H9 (cell line): Measurements from ENCODE around the gene TNK2. TPM values are rescaled to one million over a fixed set of nuclear protein-coding genes. Genes with fewer than 3 reads are reported as not detected.

Experiments used
- DNase-seq: peaks from one replicate; pipeline ENCODE4 v3.0.0-alpha.2; 2017
- H2AFZ ChIP-seq: one replicate; pipeline ENCODE4 v1.6.1; 2013; ENCODE audit warnings: mild to moderate bottlenecking, low read length, control low read depth, moderate library complexity
- H2AK5ac ChIP-seq: 2 replicates; pipeline ENCODE4 v1.6.1; 2013; ENCODE audit warnings: low read length, control low read depth, mixed read lengths; ENCODE audit not compliant: insufficient read length
- H2BK120ac ChIP-seq: one replicate; pipeline ENCODE4 v1.6.1; 2013; ENCODE audit warnings: low read depth, mild to moderate bottlenecking, low read length, control low read depth, inconsistent platforms; ENCODE audit not compliant: poor library complexity, severe bottlenecking
- H2BK12ac ChIP-seq: 2 replicates; pipeline ENCODE4 v1.6.1; 2013; ENCODE audit warnings: low read length, control low read depth, mixed read lengths, low read depth; ENCODE audit not compliant: insufficient read length
- H2BK15ac ChIP-seq: 2 replicates; pipeline ENCODE4 v1.6.1; 2013; ENCODE audit warnings: low read depth, low read length, control low read depth
- H2BK20ac ChIP-seq: one replicate; pipeline ENCODE4 v1.6.1; 2013; ENCODE audit warnings: low read depth, mild to moderate bottlenecking, low read length, control low read depth, inconsistent platforms; ENCODE audit not compliant: poor library complexity, severe bottlenecking
- H2BK5ac ChIP-seq: 2 replicates; pipeline ENCODE4 v1.6.1; 2013; ENCODE audit warnings: low read length, control low read depth, mixed read lengths; ENCODE audit not compliant: insufficient read length
- H3K14ac ChIP-seq: 2 replicates; pipeline ENCODE4 v1.6.1; 2013; ENCODE audit warnings: low read length, control low read depth; ENCODE audit not compliant: insufficient read depth
- H3K18ac ChIP-seq: 2 replicates; pipeline ENCODE4 v1.6.1; 2013; ENCODE audit warnings: low read depth, mild to moderate bottlenecking, mixed read lengths, low read length, control low read depth; ENCODE audit not compliant: insufficient read length
- H3K23ac ChIP-seq: 2 replicates; pipeline ENCODE4 v1.6.1; 2013; ENCODE audit warnings: low read length, control low read depth, mixed read lengths, low read depth; ENCODE audit not compliant: insufficient read length
- H3K23me2 ChIP-seq: 2 replicates; pipeline ENCODE4 v1.6.1; 2013; ENCODE audit warnings: low read depth, mild to moderate bottlenecking, mixed read lengths, low read length, control low read depth; ENCODE audit not compliant: insufficient read length, poor library complexity, severe bottlenecking
- H3K27ac ChIP-seq: 2 replicates; pipeline ENCODE4 v1.5.1; 2013; ENCODE audit warnings: low read length, control low read depth, mixed read lengths, low read depth; ENCODE audit not compliant: insufficient read length
- H3K27me3 ChIP-seq: 2 replicates; pipeline ENCODE4 v1.6.1; 2013; ENCODE audit warnings: low read length, control low read depth, inconsistent platforms; ENCODE audit not compliant: insufficient read depth
- H3K4ac ChIP-seq: 2 replicates; pipeline ENCODE4 v1.6.1; 2013; ENCODE audit warnings: low read depth, mild to moderate bottlenecking, control low read depth, inconsistent platforms, low read length, moderate library complexity
- H3K4me1 ChIP-seq: 2 replicates; pipeline ENCODE4 v1.6.1; 2013; ENCODE audit warnings: low read length, control low read depth, inconsistent platforms; ENCODE audit not compliant: insufficient read depth
- H3K4me2 ChIP-seq: 2 replicates; pipeline ENCODE4 v1.6.1; 2013; ENCODE audit warnings: low read length, control low read depth, mixed read lengths; ENCODE audit not compliant: insufficient read length, insufficient read depth
- H3K56ac ChIP-seq: 2 replicates; pipeline ENCODE4 v1.6.1; 2013; ENCODE audit warnings: low read depth, mild to moderate bottlenecking, mixed read lengths, low read length, control low read depth; ENCODE audit not compliant: insufficient read length
- H3K79me1 ChIP-seq: 2 replicates; pipeline ENCODE4 v1.6.1; 2013; ENCODE audit warnings: low read depth, mild to moderate bottlenecking, moderate library complexity, low read length, control low read depth, inconsistent platforms; ENCODE audit not compliant: insufficient read depth, poor library complexity, severe bottlenecking
- H3K79me2 ChIP-seq: 2 replicates; pipeline ENCODE4 v1.6.1; 2013; ENCODE audit warnings: low read length, control low read depth, inconsistent platforms; ENCODE audit not compliant: insufficient read depth
- H3K9ac ChIP-seq: 2 replicates; pipeline ENCODE4 v1.6.1; 2013; ENCODE audit warnings: low read length, control low read depth, mixed read lengths; ENCODE audit not compliant: insufficient read length; ENCODE audit errors: extremely low read depth
- H3K9me3 ChIP-seq: one replicate; pipeline ENCODE4 v1.6.1; 2013; ENCODE audit warnings: low read depth, low read length, inconsistent platforms; ENCODE audit not compliant: control insufficient read depth
- H3T11ph ChIP-seq: one replicate; pipeline ENCODE4 v1.6.1; 2013; ENCODE audit warnings: mild to moderate bottlenecking, low read length, control low read depth, inconsistent platforms
- H4K20me1 ChIP-seq: one replicate; pipeline ENCODE4 v1.6.1; 2013; ENCODE audit not compliant: control insufficient read depth, insufficient read length, insufficient read depth
- H4K5ac ChIP-seq: 2 replicates; pipeline ENCODE4 v1.6.1; 2013; ENCODE audit warnings: low read depth, mild to moderate bottlenecking, mixed read lengths, low read length, control low read depth; ENCODE audit not compliant: insufficient read length
- H4K8ac ChIP-seq: replicated peaks from 2 replicates; pipeline ENCODE4 v1.6.1; 2013; ENCODE audit warnings: low read length, control low read depth, mixed read lengths, low read depth; ENCODE audit not compliant: insufficient read length
- H4K91ac ChIP-seq: 2 replicates; pipeline ENCODE4 v1.6.1; 2013; ENCODE audit warnings: low read depth, mild to moderate bottlenecking, moderate library complexity, mixed read lengths, low read length, control low read depth; ENCODE audit not compliant: insufficient read length
- H3K27ac Mint-ChIP-seq, 3 experiments: 2 replicates in 2 of 3; 3 replicates in 1 of 3; pipeline ENCODE4 v1.8.0; 2020 to 2021; ENCODE audit warnings: mixed read lengths in 3 of 3, mild to moderate bottlenecking in 1 of 3, moderate library complexity in 1 of 3
- H3K27me3 Mint-ChIP-seq: 2 replicates; pipeline ENCODE4 v1.8.0; 2021; ENCODE audit warnings: low read depth, mild to moderate bottlenecking, moderate library complexity, mixed read lengths
- H3K36me3 Mint-ChIP-seq, 3 experiments: 2 replicates in 2 of 3; 3 replicates in 1 of 3; pipeline ENCODE4 v1.8.0; 2020 to 2021; ENCODE audit warnings: low read depth in 3 of 3, mixed read lengths in 3 of 3; ENCODE audit not compliant: insufficient read depth in 1 of 3
- H3K4me1 Mint-ChIP-seq, 2 experiments: 2 replicates each; pipeline ENCODE4 v1.8.0; 2020; ENCODE audit warnings: mixed read lengths in 2 of 2
- H3K4me3 Mint-ChIP-seq, 2 experiments: 2 replicates in 1 of 2; 3 replicates in 1 of 2; pipeline ENCODE4 v1.8.0; 2020 to 2021; ENCODE audit warnings: mild to moderate bottlenecking in 2 of 2, mixed read lengths in 2 of 2, moderate library complexity in 1 of 2
- H3K9me3 Mint-ChIP-seq, 2 experiments: 2 replicates in 1 of 2; 3 replicates in 1 of 2; pipeline ENCODE4 v1.8.0; 2020; ENCODE audit warnings: mild to moderate bottlenecking in 2 of 2, mixed read lengths in 2 of 2, moderate library complexity in 1 of 2
- WGBS: extraction: QIAGEN DNeasy Blood & Tissue Kit; methylation state at CpG from one replicate; pipeline ENCODE4 v1.1.7; 2013; ENCODE audit warnings: missing lambda C conversion rate, low lambda C conversion rate, mixed read lengths; ENCODE audit not compliant: insufficient read length; ENCODE audit errors: extremely low coverage; 5-methylcytosine and 5-hydroxymethylcytosine counted together
- total RNA-seq: library from RNA; stranded (reverse); gene quantifications from 2 replicates; pipeline ENCODE4 v1.2.1, GENCODE V29; 2021
- TF ChIP-seq, protein P1 (sequence below): fragments of 200-600 bp; sonication (generic); conservative IDR thresholded peaks from 3 replicates; pipeline ENCODE4 v1.8.0; 2021; ENCODE audit warnings: antibody characterized with exemption, mild to moderate bottlenecking

Gene TNK2
- total RNA-seq, 1 experiment from 2014 or later = 34.5 TPM

GRCh38 chr3:195821403-195822130 lies 86.8 kb downstream of the TNK2 start:
- WGBS = no CpG with 5 or more reads among the region's 21 CpGs
- H3K23me2 ChIP-seq = no peaks in the 10 kb centered on the region
- no peaks in the 10 kb centered on the region for H3K79me2 ChIP-seq
- H2AFZ ChIP-seq = no peak overlapping the region
- H3K4ac ChIP-seq = no peak overlapping the region
- H4K20me1 ChIP-seq = no peaks in the 10 kb centered on the region
- H2BK20ac ChIP-seq = no peak overlapping the region
- no peak overlapping the region for H3T11ph ChIP-seq
- no peak overlapping the region for H2BK15ac ChIP-seq
- no peaks in the 10 kb centered on the region for H3K79me1 ChIP-seq
- H3K4me1 Mint-ChIP-seq = peaks cover 7 to 8% of the 10 kb centered on the region in 2 experiments; a peak in 3 of 4 replicates
- no peak overlapping the region for H3K9ac ChIP-seq
- H3K9me3 ChIP-seq = no peaks in the 10 kb centered on the region
- no peak overlapping the region for H3K4me3 Mint-ChIP-seq
- no peak overlapping the region for H4K91ac ChIP-seq
- no peak overlapping the region for H2BK12ac ChIP-seq
- no peak overlapping the region for H4K8ac ChIP-seq
- H3K23ac ChIP-seq = no peak overlapping the region
- H3K27ac ChIP-seq = no peak overlapping the region
- no peak overlapping the region for H3K18ac ChIP-seq
- no peaks in the 10 kb centered on the region for H3K27me3 ChIP-seq
- no peaks in the 10 kb centered on the region for H3K36me3 Mint-ChIP-seq
- H2AK5ac ChIP-seq = no peak overlapping the region
- no peak overlapping the region for H4K5ac ChIP-seq
- no peak overlapping the region; the same call in 1 of the 2 replicates for H3K14ac ChIP-seq
- no peaks in the 10 kb centered on the region; the same call in 1 of the 2 replicates for H3K4me1 ChIP-seq
- peaks cover 2% of the 10 kb centered on the region; the same call in 1 of the 2 replicates for H3K27me3 Mint-ChIP-seq
- H3K56ac ChIP-seq = no peak overlapping the region
- H2BK120ac ChIP-seq = no peak overlapping the region
- H3K9me3 Mint-ChIP-seq = no peaks in the 10 kb centered on the region; a peak in 1 of 5 replicates
- H2BK5ac ChIP-seq = no peak overlapping the region
- no peak for DNase-seq
- no peak overlapping the region for H3K4me2 ChIP-seq
- H3K27ac Mint-ChIP-seq = no peak overlapping the region
- TF ChIP-seq, protein P1, sequence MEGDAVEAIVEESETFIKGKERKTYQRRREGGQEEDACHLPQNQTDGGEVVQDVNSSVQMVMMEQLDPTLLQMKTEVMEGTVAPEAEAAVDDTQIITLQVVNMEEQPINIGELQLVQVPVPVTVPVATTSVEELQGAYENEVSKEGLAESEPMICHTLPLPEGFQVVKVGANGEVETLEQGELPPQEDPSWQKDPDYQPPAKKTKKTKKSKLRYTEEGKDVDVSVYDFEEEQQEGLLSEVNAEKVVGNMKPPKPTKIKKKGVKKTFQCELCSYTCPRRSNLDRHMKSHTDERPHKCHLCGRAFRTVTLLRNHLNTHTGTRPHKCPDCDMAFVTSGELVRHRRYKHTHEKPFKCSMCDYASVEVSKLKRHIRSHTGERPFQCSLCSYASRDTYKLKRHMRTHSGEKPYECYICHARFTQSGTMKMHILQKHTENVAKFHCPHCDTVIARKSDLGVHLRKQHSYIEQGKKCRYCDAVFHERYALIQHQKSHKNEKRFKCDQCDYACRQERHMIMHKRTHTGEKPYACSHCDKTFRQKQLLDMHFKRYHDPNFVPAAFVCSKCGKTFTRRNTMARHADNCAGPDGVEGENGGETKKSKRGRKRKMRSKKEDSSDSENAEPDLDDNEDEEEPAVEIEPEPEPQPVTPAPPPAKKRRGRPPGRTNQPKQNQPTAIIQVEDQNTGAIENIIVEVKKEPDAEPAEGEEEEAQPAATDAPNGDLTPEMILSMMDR = no peak
